Activated T-cell treated with anti-CD3 and anti-CD28 coated beads for 1 hour (primary cell): Measurements from ENCODE around the gene TXNDC16.
"Not testable (repeated sequence)": the region's sequence is repeated elsewhere in the genome, so short reads cannot be mapped to it uniquely, and the experiment has no call there.

Experiments
- DNase-seq: peaks from one replicate; pipeline ENCODE4 v3.0.0-alpha.2; 2020; ENCODE audit warnings: low read depth

Gene TXNDC16, protein sequence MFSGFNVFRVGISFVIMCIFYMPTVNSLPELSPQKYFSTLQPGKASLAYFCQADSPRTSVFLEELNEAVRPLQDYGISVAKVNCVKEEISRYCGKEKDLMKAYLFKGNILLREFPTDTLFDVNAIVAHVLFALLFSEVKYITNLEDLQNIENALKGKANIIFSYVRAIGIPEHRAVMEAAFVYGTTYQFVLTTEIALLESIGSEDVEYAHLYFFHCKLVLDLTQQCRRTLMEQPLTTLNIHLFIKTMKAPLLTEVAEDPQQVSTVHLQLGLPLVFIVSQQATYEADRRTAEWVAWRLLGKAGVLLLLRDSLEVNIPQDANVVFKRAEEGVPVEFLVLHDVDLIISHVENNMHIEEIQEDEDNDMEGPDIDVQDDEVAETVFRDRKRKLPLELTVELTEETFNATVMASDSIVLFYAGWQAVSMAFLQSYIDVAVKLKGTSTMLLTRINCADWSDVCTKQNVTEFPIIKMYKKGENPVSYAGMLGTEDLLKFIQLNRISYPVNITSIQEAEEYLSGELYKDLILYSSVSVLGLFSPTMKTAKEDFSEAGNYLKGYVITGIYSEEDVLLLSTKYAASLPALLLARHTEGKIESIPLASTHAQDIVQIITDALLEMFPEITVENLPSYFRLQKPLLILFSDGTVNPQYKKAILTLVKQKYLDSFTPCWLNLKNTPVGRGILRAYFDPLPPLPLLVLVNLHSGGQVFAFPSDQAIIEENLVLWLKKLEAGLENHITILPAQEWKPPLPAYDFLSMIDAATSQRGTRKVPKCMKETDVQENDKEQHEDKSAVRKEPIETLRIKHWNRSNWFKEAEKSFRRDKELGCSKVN

DNA sequence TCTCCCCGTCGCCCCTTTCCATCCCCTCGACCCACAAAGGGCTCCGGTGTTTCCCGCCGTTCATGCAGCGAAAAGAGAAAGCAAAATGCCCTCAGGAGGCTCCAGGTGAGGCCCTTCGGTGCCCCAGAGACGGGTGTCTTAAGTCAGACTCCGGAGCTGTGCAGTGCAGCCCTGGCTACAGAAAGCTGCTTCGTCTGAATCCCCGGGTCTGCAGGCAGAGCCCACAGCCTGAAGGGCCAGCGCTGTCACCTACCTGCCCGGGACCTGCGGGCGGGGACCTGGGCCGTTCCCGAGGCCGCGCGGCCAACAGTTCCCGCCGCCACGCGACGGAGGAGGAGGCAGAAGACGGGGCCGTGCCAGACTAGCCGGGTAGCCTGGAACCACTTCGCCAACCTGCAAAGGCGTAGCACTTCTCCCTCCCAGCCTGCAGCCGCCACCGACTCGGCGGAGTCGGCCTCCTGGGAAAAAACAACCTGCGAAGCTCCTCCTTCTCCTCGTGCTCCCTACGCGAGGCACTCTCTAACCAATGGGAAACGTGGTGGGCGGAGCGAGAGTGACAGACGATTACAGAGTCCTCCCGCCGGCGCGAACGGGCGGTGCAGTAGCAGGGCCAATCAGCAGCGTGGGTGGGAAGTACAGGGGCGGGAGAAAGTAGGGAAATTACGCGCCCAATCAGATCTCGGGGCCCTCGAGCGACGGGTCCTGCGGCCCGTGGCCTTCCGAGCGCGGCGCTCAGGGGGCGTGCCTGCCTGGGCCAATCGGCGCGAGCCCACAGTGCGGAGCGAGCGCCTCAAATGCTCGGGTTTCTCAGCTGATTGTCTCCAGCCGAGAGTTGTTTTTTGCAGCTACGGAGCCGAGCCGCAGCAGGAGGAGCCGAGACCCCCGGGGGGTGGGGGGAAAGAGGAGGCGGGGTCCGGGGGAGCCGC lies at the start of gene TXNDC16, which contains the start of gene GPR137C:
TXNDC16 (minus strand) TSS at position 443 of the 926 bp plus-strand sequence. CDS start 8,948 bp downstream, outside the sequence.
GPR137C (plus strand) TSS at position 774 of the 926 bp plus-strand sequence. CDS start 312 bp downstream, outside the sequence.
- peak; percentile 99 for DNase-seq

DNA sequence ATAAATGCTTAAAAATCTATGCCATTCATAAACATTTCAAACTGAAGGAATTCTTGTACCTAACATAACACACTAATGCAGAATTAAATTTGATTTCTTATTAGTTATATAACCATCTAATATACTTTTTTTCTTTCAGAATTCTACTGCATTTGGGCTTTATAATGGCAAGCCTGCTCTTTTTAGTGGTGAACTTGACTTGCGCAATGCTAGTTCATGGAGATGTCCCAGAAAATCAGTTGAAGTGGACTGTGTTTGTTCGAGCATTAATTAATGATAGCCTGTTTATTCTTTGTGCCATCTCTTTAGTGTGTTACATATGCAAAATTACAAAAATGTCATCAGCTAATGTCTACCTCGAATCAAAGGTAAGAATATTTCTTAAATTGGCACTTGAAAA lies 47.7 kb upstream of the TXNDC16 start:
- DNase-seq = no peak

DNA sequence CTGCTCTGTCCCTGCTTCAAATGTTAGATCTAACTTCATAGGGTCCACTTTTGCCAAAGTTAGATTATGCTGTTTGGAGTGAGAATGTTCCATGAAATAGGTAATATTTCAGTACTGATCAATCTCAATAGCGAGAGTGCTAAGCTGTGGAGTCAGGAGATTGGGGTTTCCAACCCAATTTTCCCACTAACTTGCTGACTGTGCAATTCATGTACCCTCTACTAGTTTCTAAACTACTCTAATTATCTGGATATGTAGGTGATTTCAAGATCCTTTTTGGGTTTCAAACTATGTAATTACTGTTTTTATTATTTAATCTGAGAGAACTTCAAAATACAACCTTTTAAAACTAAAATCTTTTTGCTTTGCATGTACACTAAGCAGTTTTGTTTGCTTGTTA lies 46.3 kb upstream of the TXNDC16 start:
- DNase-seq = no peak

DNA sequence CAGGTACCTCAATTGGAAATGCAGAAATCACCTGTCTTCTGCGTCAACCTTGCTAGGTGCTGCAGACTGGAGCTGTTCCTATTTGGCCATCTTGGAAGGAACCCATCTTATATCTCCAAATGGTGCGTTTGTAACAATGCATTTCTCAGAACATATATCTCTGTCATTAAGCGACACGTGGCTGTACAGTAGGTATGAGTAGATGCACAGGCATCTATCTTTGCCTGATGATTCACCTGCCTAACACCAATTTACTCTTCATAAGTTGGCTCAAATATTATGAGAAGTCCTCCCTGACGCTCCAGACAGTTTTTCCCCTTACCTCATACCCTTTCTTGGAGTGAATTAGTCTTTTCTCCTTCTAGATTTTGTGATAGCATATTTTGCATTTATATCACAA lies 44.6 kb upstream of the TXNDC16 start:
- no peak for DNase-seq

DNA sequence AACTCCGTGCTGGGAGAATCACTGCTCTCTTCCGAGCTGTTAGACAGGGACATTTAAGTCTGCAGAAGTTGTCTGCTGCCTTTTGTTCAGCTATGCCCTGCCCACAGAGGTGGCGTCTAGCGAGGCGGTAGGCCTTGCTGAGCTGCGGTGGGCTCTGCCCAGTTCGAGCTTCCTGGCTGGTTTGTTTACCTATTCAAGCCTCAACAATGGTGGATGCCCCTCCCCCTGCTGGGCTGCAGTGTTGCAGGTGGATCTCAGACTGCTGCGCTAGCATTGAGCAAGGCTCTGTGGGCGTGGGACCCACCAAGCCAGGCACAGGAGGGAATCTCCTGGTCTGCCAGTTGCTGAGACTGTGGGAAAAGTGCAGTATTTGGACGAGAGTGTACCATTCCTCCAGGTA lies 44.0 kb upstream of the TXNDC16 start:
- DNase-seq = no peak

DNA sequence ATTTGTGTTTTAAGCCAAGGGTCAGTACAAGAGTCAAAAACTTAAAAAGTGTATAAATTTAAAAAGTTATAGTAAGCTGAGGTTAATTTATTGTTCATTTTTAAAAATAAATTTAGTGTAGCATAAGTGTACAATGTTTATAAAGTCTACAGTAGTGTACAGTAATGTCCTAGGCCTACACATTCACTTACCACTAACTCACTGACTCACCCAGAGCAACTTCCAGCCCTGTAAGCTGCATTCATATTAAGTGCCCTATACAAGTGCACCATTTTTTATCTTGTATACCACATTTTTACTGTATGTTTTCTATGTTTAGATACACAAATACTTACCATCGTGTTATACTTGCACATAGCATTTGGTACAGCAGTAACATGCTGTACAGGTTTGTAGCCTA lies 38.0 kb upstream of the TXNDC16 start:
- DNase-seq = no peak

DNA sequence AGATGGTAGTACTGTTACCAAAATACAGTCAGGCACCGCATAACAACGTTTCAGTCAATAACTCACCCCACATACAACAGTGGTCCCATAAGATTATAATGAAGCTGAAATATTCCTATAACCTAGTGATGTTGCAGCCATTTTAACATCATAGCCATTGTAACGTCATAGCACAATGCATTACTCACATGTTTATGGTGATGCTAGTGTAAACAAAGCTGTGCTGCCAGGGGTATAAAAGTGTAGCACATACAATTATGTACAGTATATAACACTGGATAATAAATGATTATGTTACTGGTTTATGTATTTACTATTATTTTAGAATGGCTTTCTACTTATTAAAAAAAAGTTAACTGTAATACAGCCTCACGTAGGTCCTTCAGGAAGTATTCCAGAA lies 37.3 kb upstream of the TXNDC16 start:
- no peak for DNase-seq

DNA sequence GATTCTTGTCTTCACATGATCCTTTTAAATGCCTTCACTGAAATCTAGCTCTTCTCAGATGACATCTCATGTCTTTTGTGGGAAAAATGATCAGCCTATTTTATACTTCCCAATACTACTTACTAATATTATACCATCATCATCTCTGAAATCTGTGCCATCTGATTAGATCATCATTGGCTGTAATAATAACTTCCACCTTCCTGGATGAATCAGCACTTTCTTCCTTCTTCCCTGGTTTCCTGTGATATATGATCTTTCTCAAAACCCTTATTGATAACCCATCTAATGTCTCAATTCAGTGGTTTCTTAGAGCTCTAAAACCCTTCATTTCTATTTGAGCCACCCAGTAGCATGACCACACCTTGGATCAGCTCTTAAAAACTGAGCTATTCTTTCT lies 31.2 kb upstream of the TXNDC16 start:
- DNase-seq = no peak

DNA sequence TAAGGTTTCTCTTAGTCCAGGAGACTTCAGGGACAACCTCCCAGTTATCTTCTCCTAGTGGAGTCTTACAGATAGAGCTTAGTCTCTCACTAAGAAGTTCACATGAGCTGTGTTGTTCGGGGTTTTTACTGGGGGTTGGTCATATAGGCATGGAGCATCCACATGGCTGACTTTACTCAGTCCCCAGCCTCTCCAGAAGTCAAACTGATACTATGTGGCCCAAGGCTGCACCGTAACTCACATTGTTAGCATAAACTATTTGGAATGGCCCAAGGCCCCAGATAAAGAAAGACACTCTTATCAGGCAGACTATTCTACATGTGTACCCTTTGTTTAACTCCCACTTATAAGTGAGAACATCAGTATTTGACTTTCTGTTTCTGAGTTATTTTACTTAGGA lies 23.6 kb upstream of the TXNDC16 start:
- no peak for DNase-seq

DNA sequence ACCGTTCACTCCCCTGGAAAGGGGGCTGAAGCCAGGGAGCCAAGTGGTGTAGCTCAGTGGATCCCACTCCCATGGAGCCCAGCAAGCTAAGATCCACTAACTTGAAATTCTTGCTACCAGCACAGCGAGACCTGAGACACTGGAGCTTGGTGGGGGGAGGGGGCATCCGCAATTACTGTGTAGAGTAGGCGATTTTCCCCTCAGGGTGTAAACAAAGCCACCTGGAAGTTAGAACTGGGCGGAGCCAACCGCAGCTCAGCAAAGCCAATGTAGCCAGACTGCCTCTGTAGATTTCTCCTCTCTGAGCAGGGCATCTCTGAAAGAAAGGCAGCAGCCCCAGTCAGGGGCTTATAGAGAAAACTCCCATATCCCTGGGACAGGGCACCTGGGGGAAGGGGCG lies 16.1 kb upstream of the TXNDC16 start:
- not testable (repeated sequence) for DNase-seq

DNA sequence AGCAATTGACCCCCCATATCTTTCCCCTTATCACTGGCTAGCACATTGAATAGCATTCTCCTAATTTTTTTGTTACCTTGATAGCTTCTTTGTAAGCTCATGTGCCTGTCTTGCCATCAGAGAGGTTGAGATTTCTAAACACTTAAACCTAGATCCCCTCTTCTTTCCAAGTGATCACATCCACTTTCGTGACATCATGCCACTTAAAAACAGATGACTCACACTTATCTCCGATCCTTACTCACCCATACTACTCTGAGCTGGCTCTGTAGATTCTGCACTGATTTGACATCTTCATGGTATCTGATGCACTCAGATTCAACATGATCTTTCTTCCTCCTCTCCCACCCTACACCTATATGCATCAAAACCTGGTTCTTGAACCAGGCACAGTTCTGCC lies 10.8 kb upstream of the TXNDC16 start:
- no peak for DNase-seq

DNA sequence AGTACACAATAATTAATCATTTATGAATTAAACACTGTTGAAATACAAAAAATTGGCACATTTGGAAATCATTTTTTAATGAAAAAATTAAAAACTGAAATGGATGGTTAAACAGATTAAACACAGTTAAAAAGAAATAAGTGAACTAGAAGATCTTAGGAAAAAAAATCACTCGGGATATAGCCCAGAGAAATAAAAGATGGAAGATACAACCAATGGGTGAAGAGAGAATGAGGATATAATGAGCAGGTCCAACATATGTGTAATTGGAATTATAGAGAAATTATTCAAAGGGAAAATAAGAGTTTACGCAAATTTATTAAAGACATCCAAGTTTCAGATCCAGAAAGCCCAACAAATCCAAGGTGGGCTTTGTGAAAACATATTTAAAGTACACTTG lies 6.4 kb upstream of the TXNDC16 start:
- no peak for DNase-seq

DNA sequence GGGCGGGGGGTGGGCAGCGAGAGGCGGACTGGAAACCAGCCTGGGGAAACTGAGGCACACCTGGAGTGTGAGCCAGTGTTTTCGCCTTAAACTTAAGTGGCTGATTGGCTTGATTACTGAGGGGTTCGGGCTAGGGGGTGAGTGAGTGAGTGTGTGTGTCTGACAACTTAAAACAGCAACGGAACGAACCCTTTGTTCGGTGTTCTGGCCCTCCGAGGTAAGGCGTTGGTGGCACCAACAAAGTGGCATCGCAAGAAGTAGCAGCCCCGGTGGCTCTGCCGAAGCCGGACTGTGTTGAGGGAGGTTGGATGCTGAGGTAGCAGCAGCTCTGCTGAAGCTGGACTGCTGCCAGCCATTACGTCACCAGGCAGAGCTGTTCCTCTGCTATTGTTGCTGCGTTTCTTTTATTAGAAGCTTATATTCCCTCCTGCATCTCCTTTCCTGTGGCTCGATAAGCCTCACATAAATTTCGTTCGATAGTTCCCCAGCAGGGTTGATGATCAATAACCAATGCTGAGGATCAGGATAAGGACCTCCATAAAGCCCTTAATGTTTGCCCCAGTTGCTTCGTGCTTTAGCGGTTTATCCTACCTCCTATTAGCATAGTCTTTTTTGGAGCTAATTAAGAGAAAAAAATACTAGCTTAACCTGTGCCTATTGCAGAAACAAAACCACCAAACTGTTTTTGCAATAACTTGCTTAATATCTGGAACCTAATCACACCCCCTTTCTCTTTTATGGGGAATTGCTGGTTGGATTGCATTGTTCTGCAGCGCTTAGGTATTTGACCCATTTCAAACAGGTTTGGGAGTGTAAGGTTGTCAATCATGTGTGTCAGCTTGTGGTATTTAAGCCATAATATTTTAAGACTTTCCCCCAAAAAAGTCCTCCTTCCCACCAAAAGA lies 1.6 kb upstream of the TXNDC16 start:
- peak; percentile 79 for DNase-seq

DNA sequence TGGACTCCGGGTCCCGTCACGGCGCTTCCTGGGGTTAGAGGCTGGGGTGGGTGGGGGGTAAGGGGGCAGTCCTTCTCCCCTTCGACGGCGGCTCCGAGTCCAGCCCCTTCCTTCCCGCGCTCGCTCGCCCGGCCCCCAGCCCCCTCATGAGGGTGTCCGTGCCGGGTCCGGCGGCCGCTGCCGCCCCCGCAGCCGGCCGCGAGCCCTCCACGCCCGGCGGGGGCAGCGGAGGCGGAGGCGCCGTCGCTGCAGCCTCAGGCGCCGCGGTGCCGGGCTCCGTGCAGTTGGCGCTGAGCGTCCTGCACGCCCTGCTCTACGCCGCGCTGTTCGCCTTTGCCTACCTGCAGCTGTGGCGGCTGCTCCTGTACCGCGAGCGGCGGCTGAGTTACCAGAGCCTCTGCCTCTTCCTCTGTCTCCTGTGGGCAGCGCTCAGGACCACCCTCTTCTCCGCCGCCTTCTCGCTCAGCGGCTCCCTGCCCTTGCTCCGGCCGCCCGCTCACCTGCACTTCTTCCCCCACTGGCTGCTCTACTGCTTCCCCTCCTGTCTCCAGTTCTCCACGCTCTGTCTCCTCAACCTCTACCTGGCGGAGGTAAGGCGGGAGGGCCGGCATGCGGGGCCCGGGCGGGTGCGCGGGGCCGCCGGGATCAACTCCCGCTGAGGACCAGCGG lies 831 bp upstream of the TXNDC16 start:
- peak; percentile 19 for DNase-seq

DNA sequence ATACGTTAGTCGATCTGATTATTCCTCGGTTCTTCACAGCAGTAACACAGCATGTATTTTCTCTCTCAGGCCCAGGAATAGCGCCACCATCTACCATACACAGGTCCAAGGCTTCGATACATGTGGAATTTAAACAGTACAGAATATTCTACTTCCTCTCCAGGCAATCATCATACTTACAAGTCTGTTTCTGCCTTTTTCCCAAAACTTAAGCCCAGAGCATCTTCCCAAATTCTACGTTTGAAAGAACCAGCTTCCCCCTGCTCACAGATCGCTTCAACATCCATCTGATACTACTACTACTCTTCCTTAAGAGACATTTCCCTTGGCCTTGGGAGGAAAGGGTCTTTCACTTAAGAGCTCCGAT lies 626 bp downstream of the TXNDC16 start:
- DNase-seq = no peak

DNA sequence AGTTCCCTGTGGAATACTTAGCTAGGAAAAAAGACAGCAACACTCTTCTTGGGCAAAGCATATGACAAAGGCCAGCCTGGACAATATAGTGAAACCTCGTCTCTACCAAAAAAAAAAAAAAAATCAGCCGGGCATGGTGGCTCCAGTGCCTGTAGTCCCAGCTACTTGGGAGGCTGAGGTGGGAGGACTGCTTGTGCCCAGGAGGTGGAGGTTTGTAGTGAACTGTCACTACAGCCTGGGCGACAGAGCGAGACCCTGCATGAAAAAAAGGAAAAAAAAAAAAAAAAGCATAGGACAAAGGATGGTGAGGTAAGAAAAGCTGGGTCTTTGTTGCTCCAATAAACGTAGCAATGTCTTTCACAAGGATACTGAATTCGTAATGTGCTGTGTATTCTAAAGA lies 1.1 kb downstream of the TXNDC16 start:
- no peak for DNase-seq

DNA sequence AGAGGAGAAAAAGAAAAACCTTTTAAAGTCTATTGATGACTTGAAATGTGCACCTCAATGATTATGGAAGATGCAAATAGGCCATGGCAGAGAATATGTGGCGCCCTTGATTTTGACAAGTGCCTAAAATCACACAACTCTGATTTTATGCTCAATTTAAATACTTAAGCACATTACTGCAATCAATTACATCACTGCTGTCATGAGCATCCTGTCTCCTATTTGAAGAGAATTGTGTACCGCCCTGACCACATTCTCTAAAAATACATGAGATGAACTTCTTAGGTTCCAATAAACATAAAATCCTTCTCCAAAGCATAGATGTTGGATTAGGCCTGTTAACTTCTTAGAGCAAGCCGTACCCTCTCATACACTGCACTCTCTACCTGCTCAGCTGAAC lies 1.6 kb downstream of the TXNDC16 start:
- no peak for DNase-seq

DNA sequence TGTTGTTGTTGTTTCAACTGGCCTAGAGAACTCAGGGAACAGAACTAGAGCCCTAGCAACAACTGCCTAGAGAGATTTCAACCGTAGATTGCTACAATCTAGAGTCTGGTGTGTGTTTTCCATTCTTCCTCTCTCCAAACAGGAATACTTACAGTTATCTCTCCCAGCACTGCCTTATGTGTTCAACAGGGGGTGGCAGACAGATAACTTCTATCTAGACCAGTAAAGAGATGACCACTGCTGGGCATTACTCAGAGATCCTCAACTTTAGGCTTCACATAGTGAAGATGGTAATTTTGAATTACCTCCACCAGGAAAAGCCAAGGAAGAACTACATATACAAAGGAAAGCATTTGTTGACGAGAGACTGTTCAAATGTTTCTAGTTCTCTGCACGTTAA lies 4.8 kb downstream of the TXNDC16 start:
- no peak for DNase-seq

DNA sequence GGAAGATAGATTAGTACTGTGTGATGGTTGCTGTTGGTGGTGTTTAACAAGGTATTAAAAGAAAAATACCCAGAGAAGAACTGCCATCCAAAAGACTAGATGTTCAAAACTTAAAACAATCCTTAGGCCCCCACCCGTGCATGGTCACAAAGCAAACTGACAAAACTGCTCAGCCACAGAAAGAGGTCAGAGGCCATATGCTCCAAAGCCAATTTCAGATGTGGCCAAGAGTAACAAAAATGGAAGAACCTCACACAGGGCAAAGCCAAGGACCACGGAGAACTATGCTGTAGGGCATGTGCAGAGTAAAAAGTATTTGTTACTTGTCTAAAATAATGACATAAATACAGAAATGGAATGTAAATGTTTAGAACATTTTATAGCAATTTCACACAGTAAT lies 5.3 kb downstream of the TXNDC16 start:
- DNase-seq = no peak

DNA sequence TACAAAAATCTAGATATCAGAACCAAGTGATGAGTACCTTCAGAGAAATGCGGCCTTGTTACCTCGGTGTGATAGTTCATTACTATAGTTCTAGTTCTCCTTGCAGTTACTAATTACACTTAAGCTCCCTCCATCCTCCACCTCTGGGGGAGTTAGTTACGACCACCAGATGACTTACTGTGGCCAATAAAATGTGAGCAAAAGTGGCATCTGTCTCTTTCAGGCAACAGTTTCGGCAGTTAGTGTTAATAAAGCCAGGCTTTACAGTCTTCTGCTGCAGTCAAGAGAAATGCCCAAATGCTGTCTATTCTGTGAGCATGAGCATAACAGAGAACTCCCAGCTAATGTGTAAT lies 6.0 kb downstream of the TXNDC16 start:
- no peak for DNase-seq
